Measurements from ENCODE around the gene TRPM3.

TRPM3 gene

DNA sequence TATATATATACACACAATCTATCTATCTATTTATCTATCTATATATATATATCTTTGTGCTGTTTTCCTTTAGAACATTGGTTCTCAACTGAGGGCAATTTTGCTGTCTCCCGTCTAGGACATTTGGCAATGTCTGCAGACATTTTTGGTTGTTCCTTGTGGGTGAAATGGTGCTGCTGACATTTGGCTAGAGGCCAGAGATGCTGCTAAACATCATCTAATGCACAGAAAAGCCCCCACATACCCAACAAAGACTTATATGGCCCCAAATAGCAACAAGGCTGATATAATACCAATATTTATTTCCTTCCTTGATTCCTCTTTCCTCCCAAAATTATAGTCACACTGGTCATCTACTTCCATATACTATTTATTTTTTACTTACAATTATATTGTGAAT, 197.5 kb downstream of the TRPM3 start:
- H3K9me3 ChIP-seq (ENCODE audit: control insufficient read depth in 1 of 2, low read length in 2 of 2) = no peaks in the 10 kb centered on the region
- peaks cover 3 to 6% of the 10 kb centered on the region in 2 donors for H3K4me1 ChIP-seq (ENCODE audit: control insufficient read depth in 1 of 2, insufficient read depth in 2 of 2, low read length in 2 of 2)
- H3K27me3 ChIP-seq (ENCODE audit: control insufficient read depth in 1 of 2, insufficient read depth in 2 of 2, low read length in 2 of 2) = no peaks in the 10 kb centered on the region
- H3K9ac ChIP-seq (ENCODE audit: low read depth in 1 of 2, low read length in 2 of 2) = no peak overlapping the region
- H3K36me3 ChIP-seq (ENCODE audit: control insufficient read depth in 1 of 2, insufficient read depth in 2 of 2, low read length in 2 of 2) = no peaks in the 10 kb centered on the region
- no peak overlapping the region for H3K27ac ChIP-seq (ENCODE audit: low read depth, low read length)
- H3K4me3 ChIP-seq (ENCODE audit: low read depth in 1 of 2, low read length in 2 of 2) = no peak overlapping the region

GRCh38 chr9:70921136-70921535, 200.3 kb downstream of the TRPM3 start:
- Histone ChIP-seq H3K9me3 (ENCODE audit: control insufficient read depth in 1 of 2, low read length in 2 of 2) (no peaks in the 10 kb centered on the region), H3K4me3 (ENCODE audit: low read depth in 1 of 2, low read length in 2 of 2) (no peak overlapping the region), H3K27me3 (ENCODE audit: control insufficient read depth in 1 of 2, insufficient read depth in 2 of 2, low read length in 2 of 2) (no peaks in the 10 kb centered on the region), H3K9ac (ENCODE audit: low read depth in 1 of 2, low read length in 2 of 2) (no peak overlapping the region), H3K27ac (ENCODE audit: low read depth, low read length) (no peak overlapping the region), H3K4me1 (ENCODE audit: control insufficient read depth in 1 of 2, insufficient read depth in 2 of 2, low read length in 2 of 2) (peaks cover 3 to 6% of the 10 kb centered on the region in 2 donors), H3K36me3 (ENCODE audit: control insufficient read depth in 1 of 2, insufficient read depth in 2 of 2, low read length in 2 of 2) (no peaks in the 10 kb centered on the region)

GRCh38 chr9:70917277-70917676, 204.1 kb downstream of the TRPM3 start:
- no peaks in the 10 kb centered on the region for H3K9me3 ChIP-seq (ENCODE audit: control insufficient read depth in 1 of 2, low read length in 2 of 2)

GRCh38 chr9:70911791-70912190, 209.6 kb downstream of the TRPM3 start:
- no peaks in the 10 kb centered on the region for H3K9me3 ChIP-seq (ENCODE audit: control insufficient read depth in 1 of 2, low read length in 2 of 2)
- no peak overlapping the region for H3K4me3 ChIP-seq (ENCODE audit: low read depth in 1 of 2, low read length in 2 of 2)
- no peaks in the 10 kb centered on the region for H3K36me3 ChIP-seq (ENCODE audit: control insufficient read depth in 1 of 2, insufficient read depth in 2 of 2, low read length in 2 of 2)
- H3K9ac ChIP-seq (ENCODE audit: low read depth in 1 of 2, low read length in 2 of 2) = no peak overlapping the region
- no peaks in the 10 kb centered on the region for H3K27me3 ChIP-seq (ENCODE audit: control insufficient read depth in 1 of 2, insufficient read depth in 2 of 2, low read length in 2 of 2)
- no peak overlapping the region for H3K27ac ChIP-seq (ENCODE audit: low read depth, low read length)
- no peaks in the 10 kb centered on the region for H3K4me1 ChIP-seq (ENCODE audit: control insufficient read depth in 1 of 2, insufficient read depth in 2 of 2, low read length in 2 of 2)

More at GRCh38 chr9:70917277-70917676, 204.1 kb downstream of the TRPM3 start:
- no peaks in the 10 kb centered on the region for H3K4me1 ChIP-seq (ENCODE audit: control insufficient read depth in 1 of 2, insufficient read depth in 2 of 2, low read length in 2 of 2)
- no peak overlapping the region for H3K9ac ChIP-seq (ENCODE audit: low read depth in 1 of 2, low read length in 2 of 2)
- no peak overlapping the region for H3K27ac ChIP-seq (ENCODE audit: low read depth, low read length)
- H3K27me3 ChIP-seq (ENCODE audit: control insufficient read depth in 1 of 2, insufficient read depth in 2 of 2, low read length in 2 of 2) = no peaks in the 10 kb centered on the region
- no peaks in the 10 kb centered on the region for H3K36me3 ChIP-seq (ENCODE audit: control insufficient read depth in 1 of 2, insufficient read depth in 2 of 2, low read length in 2 of 2)
- no peak overlapping the region for H3K4me3 ChIP-seq (ENCODE audit: low read depth in 1 of 2, low read length in 2 of 2)

GRCh38 chr9:70910598-70910997, 210.8 kb downstream of the TRPM3 start:
- no peak overlapping the region for H3K9ac ChIP-seq (ENCODE audit: low read depth in 1 of 2, low read length in 2 of 2)
- H3K9me3 ChIP-seq (ENCODE audit: control insufficient read depth in 1 of 2, low read length in 2 of 2) = no peaks in the 10 kb centered on the region
- no peaks in the 10 kb centered on the region for H3K36me3 ChIP-seq (ENCODE audit: control insufficient read depth in 1 of 2, insufficient read depth in 2 of 2, low read length in 2 of 2)
- H3K27me3 ChIP-seq (ENCODE audit: control insufficient read depth in 1 of 2, insufficient read depth in 2 of 2, low read length in 2 of 2) = no peaks in the 10 kb centered on the region
- no peak overlapping the region for H3K27ac ChIP-seq (ENCODE audit: low read depth, low read length)
- H3K4me1 ChIP-seq (ENCODE audit: control insufficient read depth in 1 of 2, insufficient read depth in 2 of 2, low read length in 2 of 2) = no peaks in the 10 kb centered on the region
- H3K4me3 ChIP-seq (ENCODE audit: low read depth in 1 of 2, low read length in 2 of 2) = no peak overlapping the region

GRCh38 chr9:70902692-70903131, 218.7 kb downstream of the TRPM3 start:
- Histone ChIP-seq H3K9ac (ENCODE audit: low read depth in 1 of 2, low read length in 2 of 2) (no peak overlapping the region), H3K27ac (ENCODE audit: low read depth, low read length) (no peak overlapping the region), H3K27me3 (ENCODE audit: control insufficient read depth in 1 of 2, insufficient read depth in 2 of 2, low read length in 2 of 2) (no peaks in the 10 kb centered on the region), H3K4me3 (ENCODE audit: low read depth in 1 of 2, low read length in 2 of 2) (no peak overlapping the region), H3K4me1 (ENCODE audit: control insufficient read depth in 1 of 2, insufficient read depth in 2 of 2, low read length in 2 of 2) (peaks cover 7 to 21% of the 10 kb centered on the region in 2 donors), H3K36me3 (ENCODE audit: control insufficient read depth in 1 of 2, insufficient read depth in 2 of 2, low read length in 2 of 2) (no peaks in the 10 kb centered on the region), H3K9me3 (ENCODE audit: control insufficient read depth in 1 of 2, low read length in 2 of 2) (no peaks in the 10 kb centered on the region)

DNA sequence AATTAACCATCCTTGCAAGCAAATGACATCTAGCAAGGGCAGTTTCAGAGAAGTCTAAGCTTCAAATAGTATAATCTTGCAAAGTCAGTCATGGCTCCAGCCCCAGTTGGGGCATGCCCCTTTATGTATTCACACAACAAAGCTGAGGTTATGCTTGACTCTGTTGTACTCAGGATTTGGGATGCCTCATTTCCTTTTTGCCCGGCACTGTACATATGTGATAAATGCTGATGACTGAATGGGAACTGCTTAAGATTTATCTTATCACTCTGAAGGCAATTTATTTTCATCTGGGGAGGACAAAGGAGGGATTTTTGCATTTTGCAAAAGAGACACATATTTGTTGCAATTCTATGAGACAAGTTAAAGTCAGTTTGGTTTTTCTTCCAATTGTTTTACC, 219.2 kb downstream of the TRPM3 start:
- no peaks in the 10 kb centered on the region for H3K36me3 ChIP-seq (ENCODE audit: control insufficient read depth in 1 of 2, insufficient read depth in 2 of 2, low read length in 2 of 2)
- H3K27me3 ChIP-seq (ENCODE audit: control insufficient read depth in 1 of 2, insufficient read depth in 2 of 2, low read length in 2 of 2) = no peaks in the 10 kb centered on the region
- no peak overlapping the region for H3K9ac ChIP-seq (ENCODE audit: low read depth in 1 of 2, low read length in 2 of 2)
- H3K9me3 ChIP-seq (ENCODE audit: control insufficient read depth in 1 of 2, low read length in 2 of 2) = no peaks in the 10 kb centered on the region
- no peak overlapping the region for H3K27ac ChIP-seq (ENCODE audit: low read depth, low read length)
- H3K4me3 ChIP-seq (ENCODE audit: low read depth in 1 of 2, low read length in 2 of 2) = no peak overlapping the region
- H3K4me1 ChIP-seq (ENCODE audit: control insufficient read depth in 1 of 2, insufficient read depth in 2 of 2, low read length in 2 of 2) = peaks cover 7 to 21% of the 10 kb centered on the region in 2 donors

- Histone ChIP-seq H3K27ac (ENCODE audit: low read depth, low read length) (no peak overlapping the region), H3K27me3 (ENCODE audit: control insufficient read depth in 1 of 2, insufficient read depth in 2 of 2, low read length in 2 of 2) (no peaks in the 10 kb centered on the region), H3K4me3 (ENCODE audit: low read depth in 1 of 2, low read length in 2 of 2) (no peak overlapping the region), H3K36me3 (ENCODE audit: control insufficient read depth in 1 of 2, insufficient read depth in 2 of 2, low read length in 2 of 2) (no peaks in the 10 kb centered on the region), H3K9me3 (ENCODE audit: control insufficient read depth in 1 of 2, low read length in 2 of 2) (no peaks in the 10 kb centered on the region), H3K9ac (ENCODE audit: low read depth in 1 of 2, low read length in 2 of 2) (no peak overlapping the region), H3K4me1 (ENCODE audit: control insufficient read depth in 1 of 2, insufficient read depth in 2 of 2, low read length in 2 of 2) (peaks cover 7 to 21% of the 10 kb centered on the region in 2 donors)
These were observed 219.7 kb downstream of the TRPM3 start for GRCh38 chr9:70901746-70902145.

GRCh38 chr9:70901013-70901412, 220.4 kb downstream of the TRPM3 start:
- no peak overlapping the region for H3K4me3 ChIP-seq (ENCODE audit: low read depth in 1 of 2, low read length in 2 of 2)
- no peaks in the 10 kb centered on the region for H3K9me3 ChIP-seq (ENCODE audit: control insufficient read depth in 1 of 2, low read length in 2 of 2)
- H3K27me3 ChIP-seq (ENCODE audit: control insufficient read depth in 1 of 2, insufficient read depth in 2 of 2, low read length in 2 of 2) = no peaks in the 10 kb centered on the region
- no peaks in the 10 kb centered on the region for H3K36me3 ChIP-seq (ENCODE audit: control insufficient read depth in 1 of 2, insufficient read depth in 2 of 2, low read length in 2 of 2)
- H3K27ac ChIP-seq (ENCODE audit: low read depth, low read length) = no peak overlapping the region
- peaks cover 7 to 21% of the 10 kb centered on the region in 2 donors for H3K4me1 ChIP-seq (ENCODE audit: control insufficient read depth in 1 of 2, insufficient read depth in 2 of 2, low read length in 2 of 2)
- no peak overlapping the region for H3K9ac ChIP-seq (ENCODE audit: low read depth in 1 of 2, low read length in 2 of 2)

DNA sequence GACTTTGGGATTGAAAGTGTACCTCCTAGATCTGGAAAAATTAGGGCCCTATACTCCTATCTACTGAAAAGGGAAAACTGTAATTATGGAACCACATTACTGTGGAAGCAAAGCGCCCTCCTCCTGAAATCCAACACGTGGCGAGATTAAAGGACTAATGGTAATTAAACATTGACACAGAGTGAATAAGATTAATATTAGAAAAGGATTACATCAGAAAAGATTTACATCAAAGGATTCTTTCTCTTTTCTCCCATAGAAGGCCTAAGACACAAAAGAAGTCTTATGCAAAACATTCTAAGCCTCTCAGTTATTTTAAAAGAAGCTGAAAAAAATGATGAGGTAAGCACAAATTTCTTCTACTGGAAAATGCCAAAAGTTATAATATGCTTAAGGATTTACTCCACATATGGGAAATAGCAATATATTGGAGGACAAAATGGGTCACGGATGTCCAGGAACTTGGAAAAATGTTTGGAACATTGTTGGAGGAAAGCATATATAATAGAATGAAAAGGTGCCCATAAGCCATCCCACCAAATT, 227.8 kb downstream of the TRPM3 start:
- no peaks in the 10 kb centered on the region for H3K36me3 ChIP-seq (ENCODE audit: control insufficient read depth in 1 of 2, insufficient read depth in 2 of 2, low read length in 2 of 2)
- H3K27ac ChIP-seq (ENCODE audit: low read depth, low read length) = no peak overlapping the region
- H3K9me3 ChIP-seq (ENCODE audit: control insufficient read depth in 1 of 2, low read length in 2 of 2) = no peaks in the 10 kb centered on the region
- H3K4me1 ChIP-seq (ENCODE audit: control insufficient read depth in 1 of 2, insufficient read depth in 2 of 2, low read length in 2 of 2) = no peaks in the 10 kb centered on the region
- H3K9ac ChIP-seq (ENCODE audit: low read depth in 1 of 2, low read length in 2 of 2) = no peak overlapping the region
- no peaks in the 10 kb centered on the region for H3K27me3 ChIP-seq (ENCODE audit: control insufficient read depth in 1 of 2, insufficient read depth in 2 of 2, low read length in 2 of 2)
- H3K4me3 ChIP-seq (ENCODE audit: low read depth in 1 of 2, low read length in 2 of 2) = no peak overlapping the region

- Histone ChIP-seq H3K9me3 (ENCODE audit: control insufficient read depth in 1 of 2, low read length in 2 of 2) (no peaks in the 10 kb centered on the region), H3K27me3 (ENCODE audit: control insufficient read depth in 1 of 2, insufficient read depth in 2 of 2, low read length in 2 of 2) (no peaks in the 10 kb centered on the region), H3K4me3 (ENCODE audit: low read depth in 1 of 2, low read length in 2 of 2) (no peak overlapping the region), H3K27ac (ENCODE audit: low read depth, low read length) (no peak overlapping the region), H3K9ac (ENCODE audit: low read depth in 1 of 2, low read length in 2 of 2) (no peak overlapping the region), H3K4me1 (ENCODE audit: control insufficient read depth in 1 of 2, insufficient read depth in 2 of 2, low read length in 2 of 2) (no peaks in the 10 kb centered on the region), H3K36me3 (ENCODE audit: control insufficient read depth in 1 of 2, insufficient read depth in 2 of 2, low read length in 2 of 2) (no peaks in the 10 kb centered on the region)
These were observed 232.9 kb downstream of the TRPM3 start for GRCh38 chr9:70888471-70888870.

Data from duodenal mucosa (tissue), 2 donors.